Right lobe of liver (tissue), 6 donors: ENCODE measurements around the gene GNAL. TPM values are rescaled to one million over a fixed set of nuclear protein-coding genes. Genes with fewer than 3 reads are reported as not detected.

Source experiments
- ATAC-seq, 4 donors: fragments of 200-7000 bp; cut with Tn5 transposase; one replicate each; pipeline ENCODE4 v1.9.1; 2020; ENCODE audit warnings: mild to moderate bottlenecking in 4 of 4, moderate library complexity in 4 of 4
- DNase-seq, 3 donors: peaks; one replicate each; pipeline ENCODE4 v3.0.0-alpha.2; 2020
- H3K27ac ChIP-seq, 3 donors: fragments of 200-600 bp; one replicate each; pipeline ENCODE4 v1.8.0; 2022
- H3K27me3 ChIP-seq, 2 donors: fragments of 200-600 bp; one replicate each; pipeline ENCODE4 v1.8.0; 2022
- H3K36me3 ChIP-seq, 4 donors: fragments of 200-600 bp; sonication (generic) in 1 of 4; one replicate each; pipeline versions ENCODE4 v1.5.1 to v1.8.0; 2017 to 2022; ENCODE audit warnings: control low read depth in 1 of 4
- H3K4me1 ChIP-seq, 4 donors: fragments of 200-600 bp; sonication (generic) in 1 of 4; one replicate each; pipeline versions ENCODE4 v1.5.1 to v1.8.0; 2017 to 2022; ENCODE audit warnings: control low read depth in 1 of 4
- H3K4me3 ChIP-seq, 3 donors: fragments of 200-600 bp; one replicate each; pipeline ENCODE4 v1.8.0; 2022
- H3K9me3 ChIP-seq, 4 donors: fragments of 200-600 bp; sonication (generic) in 1 of 4; one replicate each; pipeline versions ENCODE4 v1.5.1 to v1.8.0; 2017 to 2022; ENCODE audit warnings: control low read depth in 1 of 4
- CTCF ChIP-seq, 4 donors: fragments of 200-600 bp in 3 of 4; fragments of 450-650 bp in 1 of 4; IDR thresholded peaks; one replicate each; pipeline versions ENCODE4 v1.5.1 to v1.8.0; 2016 to 2022; ENCODE audit warnings: antibody characterized with exemption in 4 of 4, mild to moderate bottlenecking in 2 of 4
- POLR2A ChIP-seq: fragments of 450-650 bp; IDR thresholded peaks from one replicate; pipeline ENCODE4 v1.6.1; 2017; ENCODE audit warnings: antibody characterized with exemption, mild to moderate bottlenecking
- WGBS: methylation state at CpG from one replicate; pipeline ENCODE4 v1.1.6; 2018; ENCODE audit warnings: low coverage, low lambda C conversion rate; ENCODE audit not compliant: insufficient coverage; ENCODE audit errors: missing lambda C conversion rate; 5-methylcytosine and 5-hydroxymethylcytosine counted together
- intact Hi-C, 2 donors: fragments of 100-400 bp; cut with DNase I; formaldehyde crosslinking; loops; one replicate each; pipeline versions ENCODE4 v1.11.2 to v1.14.1; 2022
- total RNA-seq, 6 experiments: library from RNA; depleted of rRNA in 2 of 6; stranded (reverse); fragments of >200 nt in 2 of 6; fragmentation: NEBNext Ultra II Directional in 3 of 6; extraction: Animal tissue kit (Norgen Biotek cat#: 25700) in 3 of 6; gene quantifications; one replicate each; pipeline versions ENCODE4 v1.1.0 to v1.2.4, GENCODE V29; 2016 to 2023
- donor health status: DM: no; HTN: yes; CAD: no.
- donor health status: DM: no; HTN: no; CAD: no.
- donor health status: DM: no; HTN: no; CAD: no.
- donor health status: DM: no; HTN: yes; CAD: no.
- donor health status: DM: no; HTN: yes; CAD: no.

Gene GNAL
- total RNA-seq, 6 experiments from 2014 or later: 0.19 to 1.9 (median 1.2) TPM

- no peak for TF ChIP-seq POLR2A
- TF ChIP-seq CTCF (IDR thresholded peaks at IDR 0.05): no peak
- Histone ChIP-seq H3K27me3 (peaks cover 5 to 20% of the 10 kb centered on the region in 2 donors), H3K4me3 (no peak overlapping the region), H3K27ac (no peak overlapping the region), H3K9me3 (no peaks in the 10 kb centered on the region), H3K4me1 (no peaks in the 10 kb centered on the region), H3K36me3 (no peaks in the 10 kb centered on the region)
- intact Hi-C loops: no loop called here
- no peak for DNase-seq
- ATAC-seq: peak in 3 of 4 donors; percentile 33 to 48 (median 42)
- WGBS: 3% methylated on average over 29 of the region's 64 CpGs
Measured at GRCh38 chr18:11752116-11752911, 63.2 kb downstream of the GNAL start.

- peaks cover 5 to 20% of the 10 kb centered on the region in 2 donors for H3K27me3 ChIP-seq
Measured at GRCh38 chr18:11754979-11755378, 65.9 kb downstream of the GNAL start.

GRCh38 chr18:11757084-11757590 is 68.1 kb downstream of the GNAL start:
- no peaks in the 10 kb centered on the region for H3K9me3 ChIP-seq
- no peaks in the 10 kb centered on the region for H3K4me1 ChIP-seq
- ATAC-seq (no peak), DNase-seq (no peak)
- H3K36me3 ChIP-seq: no peaks in the 10 kb centered on the region
- peaks cover 1 to 12% of the 10 kb centered on the region in 2 donors for H3K27me3 ChIP-seq
- WGBS: 53% methylated on average over 5 of the region's 5 CpGs
- intact Hi-C loops: no loop called here
- no peak overlapping the region for H3K4me3 ChIP-seq
- no peak overlapping the region for H3K27ac ChIP-seq
- TF ChIP-seq POLR2A: no peak
- TF ChIP-seq CTCF (IDR thresholded peaks at IDR 0.05): no peak

More at GRCh38 chr18:11754979-11755378, 65.9 kb downstream of the GNAL start:
- intact Hi-C loops: no loop called here
- Histone ChIP-seq H3K27ac (no peak overlapping the region), H3K4me1 (no peaks in the 10 kb centered on the region), H3K36me3 (no peaks in the 10 kb centered on the region), H3K9me3 (no peaks in the 10 kb centered on the region), H3K4me3 (no peak overlapping the region)
- no peak for ATAC-seq
- DNase-seq: no peak
- TF ChIP-seq CTCF (IDR thresholded peaks at IDR 0.05): no peak
- 82% methylated on average over 7 of the region's 8 CpGs for WGBS

- Histone ChIP-seq H3K4me1 (no peaks in the 10 kb centered on the region), H3K36me3 (no peaks in the 10 kb centered on the region), H3K4me3 (no peak overlapping the region), H3K9me3 (no peaks in the 10 kb centered on the region), H3K27me3 (no peaks in the 10 kb centered on the region), H3K27ac (no peak overlapping the region)
- TF ChIP-seq POLR2A (no peak), CTCF (IDR thresholded peaks at IDR 0.05) (no peak)
- WGBS: 67% methylated on average over 2 of the region's 10 CpGs
- no peak for DNase-seq
- intact Hi-C loops: no loop called here
- ATAC-seq: peak in 1 of 4 donors; percentile 22
Measured at GRCh38 chr18:11759456-11759855, 70.4 kb downstream of the GNAL start.
